Naive B cell (primary cell): ENCODE measurements around the gene CLCA4. TPM values are rescaled to one million over a fixed set of nuclear protein-coding genes. Genes with fewer than 3 reads are reported as not detected.
"Not testable (repeated sequence)": the region's sequence is repeated elsewhere in the genome, so short reads cannot be mapped to it uniquely, and the experiment has no call there.

ENCODE experiments used
- ATAC-seq, 2 donors: fragments of 150-1000 bp; cut with Tn5 transposase; 2 replicates each; pipeline ENCODE4 v1.10.0; 2021; ENCODE audit warnings: low read depth in 2 of 2, mild to moderate bottlenecking in 2 of 2, moderate library complexity in 2 of 2
- DNase-seq: peaks from one replicate; pipeline ENCODE4 v3.0.0; 2022
- H3K27ac Mint-ChIP-seq, 6 donors: one replicate each; pipeline ENCODE4 v1.8.0; 2020 to 2022; ENCODE audit warnings: mild to moderate bottlenecking in 6 of 6, mixed read lengths in 6 of 6, moderate library complexity in 5 of 6, inconsistent platforms in 2 of 6
- H3K27me3 Mint-ChIP-seq, 3 donors: one replicate each; pipeline ENCODE4 v1.8.0; 2021 to 2022; ENCODE audit warnings: mixed read lengths in 3 of 3, mild to moderate bottlenecking in 1 of 3
- H3K36me3 Mint-ChIP-seq, 2 donors: one replicate each; pipeline ENCODE4 v1.8.0; 2020 to 2022; ENCODE audit warnings: mixed read lengths in 2 of 2, inconsistent platforms in 1 of 2, mild to moderate bottlenecking in 1 of 2
- H3K4me1 Mint-ChIP-seq, 3 donors: one replicate each; pipeline ENCODE4 v1.8.0; 2020 to 2022; ENCODE audit warnings: mixed read lengths in 3 of 3, inconsistent platforms in 1 of 3, mild to moderate bottlenecking in 1 of 3, moderate library complexity in 1 of 3
- H3K4me3 Mint-ChIP-seq, 8 donors: one replicate each; pipeline ENCODE4 v1.8.0; 2020 to 2022; ENCODE audit warnings: mild to moderate bottlenecking in 8 of 8, mixed read lengths in 8 of 8, moderate library complexity in 8 of 8, inconsistent platforms in 2 of 8
- H3K9me3 Mint-ChIP-seq, 7 donors: one replicate each; pipeline ENCODE4 v1.8.0; 2020 to 2022; ENCODE audit warnings: mixed read lengths in 7 of 7, mild to moderate bottlenecking in 5 of 7, inconsistent platforms in 2 of 7, moderate library complexity in 1 of 7
- polyA plus RNA-seq, 6 donors: library from polyadenylated mRNA; unstranded; fragments of 300-500 nt; fragmentation: Illumina TruSeq; gene quantifications; one replicate each; pipeline ENCODE4 v1.2.3, GENCODE V29; 2021; ENCODE audit warnings: low read depth in 6 of 6

Gene CLCA4
- polyA plus RNA-seq, 6 donors from 2014 or later = not detected

DNA sequence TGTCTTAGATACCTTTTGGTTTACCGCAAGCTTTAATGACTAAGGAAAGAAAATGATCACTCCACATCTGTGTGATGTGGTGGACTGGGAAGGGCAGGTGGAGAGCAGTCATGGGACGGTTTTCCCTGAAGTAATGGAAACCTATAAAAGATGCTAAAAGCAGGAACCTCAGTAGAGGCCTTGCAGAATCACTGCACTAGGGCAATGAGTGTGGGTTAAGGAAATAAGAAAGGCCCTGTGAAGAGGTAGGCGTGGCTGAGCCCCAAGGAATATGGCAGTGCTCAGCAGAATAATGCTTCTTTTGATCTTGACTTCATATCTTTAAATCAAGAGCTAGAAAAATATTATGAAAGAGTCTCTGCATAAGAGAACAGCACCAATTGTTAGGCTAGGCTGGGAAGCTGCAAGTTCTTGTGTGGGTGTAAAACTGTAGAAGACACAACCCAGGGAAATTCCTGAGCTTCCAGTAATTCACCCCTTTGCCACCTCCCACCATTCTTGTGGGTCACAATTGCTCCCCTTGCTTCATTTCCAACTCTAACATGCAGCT lies 49.9 kb downstream of the CLCA4 start:
- Mint-ChIP-seq H3K27ac (no peak overlapping the region), H3K27me3 (peaks cover 10 to 18% (median 11%) of the 10 kb centered on the region in 3 donors), H3K36me3 (peaks cover 10 to 18% of the 10 kb centered on the region in 2 donors), H3K9me3 (peaks cover 5 to 46% (median 25%) of the 10 kb centered on the region in 7 donors), H3K4me3 (no peak overlapping the region), H3K4me1 (no peaks in the 10 kb centered on the region)
- DNase-seq = no peak
- ATAC-seq = no peak

DNA sequence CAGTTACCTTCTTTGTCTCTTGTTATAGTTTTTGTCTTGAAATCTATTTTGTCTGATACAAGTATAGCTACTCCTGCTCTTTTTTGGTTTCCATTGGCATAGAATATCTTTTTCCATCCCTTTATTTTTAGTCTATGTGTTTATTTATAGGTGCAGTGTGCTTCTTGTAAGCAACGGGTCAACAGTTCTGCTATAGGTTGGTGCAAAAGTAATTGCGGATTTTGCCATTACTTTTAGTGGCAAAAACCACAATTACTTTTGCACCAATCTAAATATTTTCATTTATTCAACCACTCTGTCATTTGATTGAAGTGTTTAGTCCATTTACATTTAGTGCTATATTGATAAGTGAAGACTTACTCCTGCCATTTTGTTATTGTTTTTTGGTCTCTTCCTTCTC lies 59.2 kb downstream of the CLCA4 start:
- not testable (repeated sequence) for ATAC-seq, DNase-seq, H3K4me3 Mint-ChIP-seq, H3K4me1 Mint-ChIP-seq, H3K36me3 Mint-ChIP-seq, H3K27ac Mint-ChIP-seq
- Mint-ChIP-seq H3K9me3 (peaks cover 0 to 66% (median 11%) of the 10 kb centered on the region in 7 donors), H3K27me3 (peaks cover 0 to 20% (median 0%) of the 10 kb centered on the region in 3 donors)

GRCh38 chr1:86616433-86616832 lies 69.6 kb downstream of the CLCA4 start:
- H3K4me1 Mint-ChIP-seq = peaks cover 20 to 23% (median 20%) of the 10 kb centered on the region in 3 donors
- peak overlapping the region; percentile 15 to 94 (median 56) for H3K27ac Mint-ChIP-seq
- H3K9me3 Mint-ChIP-seq = peaks cover 9 to 35% (median 28%) of the 10 kb centered on the region in 7 donors
- DNase-seq (no peak), ATAC-seq (no peak)
- peaks cover 0 to 6% (median 2%) of the 10 kb centered on the region in 3 donors for H3K27me3 Mint-ChIP-seq
- peak overlapping the region in 4 of 8 donors; percentile 45 to 68 (median 57) for H3K4me3 Mint-ChIP-seq
- H3K36me3 Mint-ChIP-seq = peaks cover 0 to 35% of the 10 kb centered on the region in 2 donors

DNA sequence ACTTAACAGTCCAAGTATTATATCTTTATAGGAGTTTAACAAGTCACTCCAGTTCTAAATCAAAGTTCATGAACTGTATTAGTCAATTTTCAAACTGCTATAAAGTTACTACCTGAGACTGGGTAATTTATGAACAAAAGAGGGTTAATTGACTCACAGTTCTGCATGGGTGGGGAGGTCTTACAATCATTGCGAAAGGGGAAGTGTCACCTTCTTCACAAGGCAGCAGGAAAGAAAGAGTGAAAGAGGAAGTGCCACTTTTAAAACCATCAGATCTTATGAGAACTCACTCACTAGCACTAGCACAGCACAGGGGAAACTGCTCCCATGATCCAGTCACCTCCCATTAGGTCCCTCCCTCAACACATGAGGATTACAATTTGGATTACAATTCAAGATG lies 70.0 kb downstream of the CLCA4 start:
- Mint-ChIP-seq H3K4me1 (peaks cover 17 to 20% (median 20%) of the 10 kb centered on the region in 3 donors), H3K9me3 (peaks cover 7 to 32% (median 24%) of the 10 kb centered on the region in 7 donors), H3K36me3 (peaks cover 0 to 38% of the 10 kb centered on the region in 2 donors), H3K4me3 (peak overlapping the region in 7 of 8 donors; percentile 1 to 68 (median 45)), H3K27ac (peak overlapping the region; percentile 15 to 94 (median 32)), H3K27me3 (peaks cover 4 to 6% (median 6%) of the 10 kb centered on the region in 3 donors)
- ATAC-seq = peak; percentile 100
- DNase-seq = peak; percentile 79

- H3K27ac Mint-ChIP-seq = no peak overlapping the region
- no peak for ATAC-seq
- H3K9me3 Mint-ChIP-seq = peaks cover 4 to 31% (median 12%) of the 10 kb centered on the region in 7 donors
- H3K4me1 Mint-ChIP-seq = peaks cover 17 to 20% (median 20%) of the 10 kb centered on the region in 3 donors
- no peak overlapping the region for H3K4me3 Mint-ChIP-seq
- H3K36me3 Mint-ChIP-seq = peaks cover 0 to 28% of the 10 kb centered on the region in 2 donors
- DNase-seq = no peak
- peaks cover 2 to 8% (median 6%) of the 10 kb centered on the region in 3 donors for H3K27me3 Mint-ChIP-seq
Measured at GRCh38 chr1:86618358-86618757, 71.5 kb downstream of the CLCA4 start.

DNA sequence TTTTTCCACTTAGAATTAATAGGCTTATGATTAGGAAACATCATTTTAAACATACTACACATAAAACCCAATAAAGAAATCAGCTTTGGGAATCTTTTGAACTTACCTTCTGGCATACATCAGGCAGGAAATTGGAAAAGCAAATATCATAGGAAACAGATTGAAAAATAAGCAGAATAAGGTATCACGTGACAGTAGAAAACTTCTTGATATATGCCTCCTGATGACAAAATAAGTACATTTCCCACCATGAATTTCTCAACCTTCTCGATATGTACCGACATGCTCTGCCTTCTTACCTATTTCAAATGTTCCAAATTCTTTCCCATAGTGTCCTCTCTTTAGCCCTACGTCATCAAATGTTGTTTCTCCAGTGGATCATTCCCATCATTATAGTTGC lies 72.4 kb downstream of the CLCA4 start:
- no peak overlapping the region for H3K27ac Mint-ChIP-seq
- H3K4me3 Mint-ChIP-seq = no peak overlapping the region
- H3K36me3 Mint-ChIP-seq = peaks cover 0 to 26% of the 10 kb centered on the region in 2 donors
- ATAC-seq = no peak
- H3K9me3 Mint-ChIP-seq = peaks cover 1 to 32% (median 16%) of the 10 kb centered on the region in 7 donors
- peaks cover 17 to 20% (median 19%) of the 10 kb centered on the region in 3 donors for H3K4me1 Mint-ChIP-seq
- peaks cover 6 to 8% (median 7%) of the 10 kb centered on the region in 3 donors for H3K27me3 Mint-ChIP-seq
- no peak for DNase-seq

DNA sequence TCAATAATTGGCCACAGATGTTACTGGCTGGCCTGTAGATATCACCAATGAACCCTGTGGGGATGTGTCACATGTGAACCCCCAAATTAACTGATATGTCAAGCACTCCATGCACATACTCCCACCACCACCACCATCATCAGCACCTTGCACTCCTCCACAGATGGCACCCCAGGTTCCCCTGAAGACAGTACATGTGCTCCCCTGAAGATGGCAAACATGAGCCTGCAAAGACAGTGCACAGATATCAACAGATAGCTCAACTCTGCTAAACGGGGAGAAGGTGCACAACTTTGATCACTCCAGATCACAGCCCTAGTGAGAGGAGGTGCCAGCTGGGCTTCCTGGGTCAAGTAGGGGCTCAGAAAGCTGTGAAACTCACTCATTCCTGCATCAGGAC lies 74.4 kb downstream of the CLCA4 start:
- ATAC-seq (no peak), DNase-seq (no peak)
- H3K9me3 Mint-ChIP-seq = peaks cover 2 to 34% (median 19%) of the 10 kb centered on the region in 7 donors
- peaks cover 7 to 13% (median 9%) of the 10 kb centered on the region in 3 donors for H3K4me1 Mint-ChIP-seq
- H3K4me3 Mint-ChIP-seq = no peak overlapping the region
- H3K27ac Mint-ChIP-seq = no peak overlapping the region
- peaks cover 6 to 12% (median 8%) of the 10 kb centered on the region in 3 donors for H3K27me3 Mint-ChIP-seq
- peaks cover 0 to 18% of the 10 kb centered on the region in 2 donors for H3K36me3 Mint-ChIP-seq

Other genes with a start within 250 kb of the CLCA4 start
- gene ODF2L, start 150.8 kb upstream of the CLCA4 start, polyA plus RNA-seq = 10 to 100 TPM; 24.2 to 46.8 (median 27.2) TPM
- gene CLCA2, start 122.9 kb upstream of the CLCA4 start, polyA plus RNA-seq = not detected
- gene CLCA1, start 78.2 kb upstream of the CLCA4 start, polyA plus RNA-seq = not detected
- 10 to 100 TPM; 34.7 to 52.8 (median 45.6) TPM for gene SH3GLB1, start 157.5 kb downstream of the CLCA4 start, polyA plus RNA-seq